CD4-positive, alpha-beta memory T cell (primary cell): ENCODE results near the gene TRAPPC2. TPM values are rescaled to one million over a fixed set of nuclear protein-coding genes. Genes with fewer than 3 reads are reported as not detected.
A peak's percentile ranks its signal among the peaks of the same experiment; 100 is the strongest.

ENCODE experiments used
- CTCF ChIA-PET: fragments of 350-600 bp; sonication (Branson Sonifier 250); formaldehyde crosslinking; loops from one replicate; lab custom pipeline; 2021; ENCODE audit warnings: inconsistent platforms; ENCODE audit not compliant: partially characterized antibody; lab: Charles Lee
- POLR2A ChIA-PET: fragments of 350-600 bp; sonication (Branson Sonifier 250); formaldehyde crosslinking; loops from one replicate; lab custom pipeline; 2021; ENCODE audit not compliant: partially characterized antibody; lab: Charles Lee
- DNase-seq, 5 donors: peaks; one replicate each; pipeline versions ENCODE4 v3.0.0 to v3.0.0-alpha.2; 2020 to 2022; ENCODE audit warnings: mixed read lengths in 1 of 5
- H3K27ac ChIP-seq: one replicate; pipeline ENCODE4 v1.7.0; 2013; ENCODE audit warnings: low read depth, low read length
- H3K27me3 ChIP-seq: 2 replicates; pipeline ENCODE4 v1.7.0; 2013; ENCODE audit warnings: mild to moderate bottlenecking, low read length, moderate library complexity; ENCODE audit not compliant: insufficient read depth
- H3K36me3 ChIP-seq: 2 replicates; pipeline ENCODE4 v1.7.0; 2013; ENCODE audit warnings: mild to moderate bottlenecking, low read length, moderate library complexity; ENCODE audit not compliant: insufficient read depth
- H3K4me1 ChIP-seq: 2 replicates; pipeline ENCODE4 v1.7.0; 2013; ENCODE audit warnings: mild to moderate bottlenecking, low read length, moderate library complexity; ENCODE audit not compliant: insufficient read depth
- H3K4me3 ChIP-seq, 2 donors: one replicate each; pipeline ENCODE4 v1.7.0; 2013; ENCODE audit warnings: low read length in 2 of 2, mild to moderate bottlenecking in 1 of 2
- H3K9me3 ChIP-seq, 2 donors: one replicate each; pipeline ENCODE4 v1.7.0; 2013; ENCODE audit warnings: low read length in 2 of 2, control low read depth in 1 of 2; ENCODE audit not compliant: control insufficient read depth in 1 of 2
- H3K27ac Mint-ChIP-seq, 7 donors: one replicate each; pipeline ENCODE4 v1.8.0; 2020 to 2021; ENCODE audit warnings: mixed read lengths in 7 of 7, mild to moderate bottlenecking in 6 of 7, inconsistent platforms in 3 of 7, moderate library complexity in 3 of 7
- H3K27me3 Mint-ChIP-seq, 2 donors: one replicate each; pipeline ENCODE4 v1.8.0; 2020 to 2021; ENCODE audit warnings: mixed read lengths in 2 of 2
- H3K36me3 Mint-ChIP-seq, 2 donors: one replicate each; pipeline ENCODE4 v1.8.0; 2020 to 2021; ENCODE audit warnings: mixed read lengths in 2 of 2, inconsistent platforms in 1 of 2, mild to moderate bottlenecking in 1 of 2
- H3K4me1 Mint-ChIP-seq, 4 donors: one replicate each; pipeline ENCODE4 v1.8.0; 2020 to 2021; ENCODE audit warnings: mixed read lengths in 4 of 4, mild to moderate bottlenecking in 1 of 4
- H3K4me3 Mint-ChIP-seq, 8 donors: one replicate each; pipeline ENCODE4 v1.8.0; 2020 to 2021; ENCODE audit warnings: mixed read lengths in 8 of 8, mild to moderate bottlenecking in 7 of 8, moderate library complexity in 6 of 8, inconsistent platforms in 3 of 8
- H3K9me3 Mint-ChIP-seq, 8 donors: one replicate each; pipeline ENCODE4 v1.8.0; 2020 to 2021; ENCODE audit warnings: mixed read lengths in 8 of 8, mild to moderate bottlenecking in 5 of 8, inconsistent platforms in 3 of 8, moderate library complexity in 1 of 8
- intact Hi-C: fragments of 100-400 bp; cut with micrococcal nuclease; formaldehyde crosslinking; loops from one replicate; pipeline ENCODE4 v1.15.1; 2023
- polyA plus RNA-seq, 2 donors: library from polyadenylated mRNA; unstranded; fragments of 300-500 nt; fragmentation: Illumina TruSeq; gene quantifications; one replicate each; pipeline ENCODE4 v1.2.3, GENCODE V29; 2021
- total RNA-seq, 2 experiments: library from RNA; stranded (reverse); gene quantifications; one replicate each; pipeline ENCODE4 v1.2.3, GENCODE V29; 2021

TRAPPC2 gene
- total and polyA plus RNA-seq, 4 experiments from 2014 or later, result 33.1 to 45.9 (median 38.1) TPM

DNA sequence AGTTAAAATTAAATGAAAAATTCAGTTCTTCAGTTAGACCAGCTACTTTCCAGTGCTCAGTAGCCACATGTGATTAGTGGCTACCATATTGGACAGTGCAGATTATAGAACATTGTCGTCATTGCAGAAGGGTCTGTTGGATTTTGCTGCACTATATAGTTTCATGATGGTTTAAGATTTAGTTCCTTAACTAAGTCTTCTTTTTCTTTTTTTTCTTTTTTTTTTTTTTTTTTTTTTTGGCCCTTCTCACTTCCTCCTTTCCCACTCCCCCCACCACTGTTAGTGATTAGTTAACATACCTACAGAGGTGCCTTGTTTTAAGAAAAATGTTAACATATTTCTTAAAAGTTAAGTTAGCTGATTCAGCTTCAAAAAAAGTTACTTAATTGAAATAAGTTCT is 36.4 kb downstream of the TRAPPC2 start:
- CTCF ChIA-PET, result interaction anchor here (1.5 to 1.9 kb wide), 2 partner anchors 11 to 14 kb away, joined by 3 to 7 read pairs; no protein-coding TSS in a partner anchor
- H3K27ac Mint-ChIP-seq, result peak overlapping the region in 1 of 7 donors; percentile 27
- Histone ChIP-seq H3K36me3 (no peaks in the 10 kb centered on the region), H3K27ac (no peak overlapping the region), H3K4me3 (no peak overlapping the region), H3K9me3 (no peaks in the 10 kb centered on the region), H3K27me3 (no peaks in the 10 kb centered on the region), H3K4me1 (peaks cover 77% of the 10 kb centered on the region)
- DNase-seq, result no peak
- peaks cover 47 to 82% (median 62%) of the 10 kb centered on the region in 4 donors for H3K4me1 Mint-ChIP-seq
- peaks cover 4 to 16% of the 10 kb centered on the region in 2 donors for H3K36me3 Mint-ChIP-seq
- no peak overlapping the region for H3K4me3 Mint-ChIP-seq
- H3K27me3 Mint-ChIP-seq, result no peaks in the 10 kb centered on the region
- H3K9me3 Mint-ChIP-seq, result no peaks in the 10 kb centered on the region
- POLR2A ChIA-PET, result interaction anchor here (1.2 to 1.8 kb wide), 4 partner anchors 10 to 38 kb away, joined by 3 to 9 read pairs (median 4); partner anchors contain the start of genes OFD1 and RAB9A
- intact Hi-C loops, result no loop called here

DNA sequence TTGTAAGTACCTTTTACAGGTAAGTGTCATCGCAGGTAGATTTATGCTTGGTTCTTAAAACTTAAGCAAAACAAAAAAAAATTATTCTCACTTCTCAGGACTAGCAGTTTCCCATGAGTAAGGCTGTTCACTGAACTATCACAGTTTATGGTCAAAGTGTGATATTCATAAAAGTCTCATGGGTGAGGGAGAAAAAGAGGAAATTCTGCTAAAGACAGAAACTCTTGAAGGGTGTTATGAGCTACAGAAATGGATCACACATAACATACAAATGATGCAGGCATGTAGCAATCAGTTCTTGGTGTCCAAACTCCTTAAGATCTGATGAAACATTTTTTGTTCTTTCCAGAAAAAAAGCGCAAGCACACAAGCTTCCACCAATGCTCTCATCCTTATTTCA is 37.0 kb downstream of the TRAPPC2 start:
- H3K27me3 Mint-ChIP-seq, result no peaks in the 10 kb centered on the region
- Histone ChIP-seq H3K4me1 (peaks cover 79% of the 10 kb centered on the region), H3K9me3 (no peaks in the 10 kb centered on the region), H3K36me3 (no peaks in the 10 kb centered on the region), H3K27ac (no peak overlapping the region), H3K4me3 (no peak overlapping the region), H3K27me3 (no peaks in the 10 kb centered on the region)
- DNase-seq, result no peak
- peak overlapping the region in 3 of 7 donors; percentile 27 to 43 (median 42) for H3K27ac Mint-ChIP-seq
- ChIA-PET POLR2A (interaction anchor here (1.2 to 1.8 kb wide), 4 partner anchors 9 to 39 kb away, joined by 3 to 9 read pairs (median 4); partner anchors contain the start of genes OFD1 and RAB9A), CTCF (interaction anchor here (0.9 to 1.5 kb wide), 2 partner anchors 10 to 14 kb away, joined by 3 read pairs; no protein-coding TSS in a partner anchor)
- peaks cover 49 to 82% (median 64%) of the 10 kb centered on the region in 4 donors for H3K4me1 Mint-ChIP-seq
- peak overlapping the region in 2 of 8 donors; percentile 52 to 55 for H3K4me3 Mint-ChIP-seq
- intact Hi-C loops, result no loop called here
- peaks cover 4 to 16% of the 10 kb centered on the region in 2 donors for H3K36me3 Mint-ChIP-seq
- H3K9me3 Mint-ChIP-seq, result no peaks in the 10 kb centered on the region

DNA sequence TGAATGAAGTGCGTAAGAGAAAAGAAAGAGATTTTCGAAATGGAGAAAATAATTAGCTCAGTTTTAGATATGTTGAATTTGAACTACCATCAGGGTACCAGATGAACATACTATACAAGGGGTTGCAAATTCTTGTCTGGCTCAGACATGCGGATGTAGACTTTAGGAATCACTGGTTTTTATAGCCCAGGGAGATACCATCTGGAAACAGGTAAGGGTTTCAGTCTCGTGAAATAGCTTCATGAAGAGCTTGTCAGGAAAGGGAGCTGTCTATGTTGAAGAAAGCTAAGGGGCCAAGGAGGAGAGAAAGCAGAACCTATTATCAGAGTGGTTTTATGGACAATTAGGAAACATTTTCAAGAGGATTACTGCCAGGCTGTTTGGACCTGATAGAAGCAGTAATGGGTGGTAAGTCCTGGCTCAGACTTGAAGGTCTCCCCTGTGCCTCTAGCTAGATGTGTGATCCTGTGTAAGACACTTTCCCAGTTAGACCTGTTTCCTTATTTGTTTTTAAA is 38.8 kb downstream of the TRAPPC2 start:
- H3K27ac Mint-ChIP-seq, result peak overlapping the region in 3 of 7 donors; percentile 14 to 68 (median 55)
- CTCF ChIA-PET, result interaction anchor here (0.7 kb wide), 1 partner anchor 26 kb away, joined by 3 read pairs; no protein-coding TSS in a partner anchor
- POLR2A ChIA-PET, result interaction anchor here (1.2 kb wide), 1 partner anchor 39 kb away, joined by 5 read pairs; the partner anchor contains the start of genes OFD1 and TRAPPC2

DNA sequence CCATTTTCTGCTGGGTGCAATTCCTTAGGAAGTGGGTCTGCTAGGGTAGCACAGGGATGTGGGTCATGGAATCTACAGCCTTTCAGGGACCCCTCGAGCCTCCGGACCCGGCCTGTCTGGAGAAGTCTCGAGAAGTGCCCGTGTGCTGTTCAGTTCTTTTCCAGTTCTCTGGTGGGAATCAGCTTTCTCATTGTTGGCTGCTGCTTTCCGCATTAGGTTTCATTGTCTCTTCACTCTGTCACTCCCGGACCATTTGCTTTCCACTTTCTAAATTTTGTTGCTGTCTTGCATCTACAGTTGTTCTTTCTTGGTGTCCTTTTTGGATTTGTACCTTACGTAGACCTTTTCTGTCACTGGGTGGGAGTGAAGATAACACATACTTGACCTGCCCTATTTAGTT is 39.4 kb downstream of the TRAPPC2 start:
- CTCF ChIA-PET, result no interaction called here
- Mint-ChIP-seq H3K36me3 (peaks cover 0 to 15% of the 10 kb centered on the region in 2 donors), H3K4me1 (peaks cover 45 to 80% (median 64%) of the 10 kb centered on the region in 4 donors)

More for the DNA sequence above, 38.8 kb downstream of the TRAPPC2 start:
- no peaks in the 10 kb centered on the region for H3K9me3 Mint-ChIP-seq
- Histone ChIP-seq H3K27me3 (no peaks in the 10 kb centered on the region), H3K9me3 (no peaks in the 10 kb centered on the region), H3K36me3 (no peaks in the 10 kb centered on the region), H3K4me3 (no peak overlapping the region), H3K27ac (no peak overlapping the region), H3K4me1 (peaks cover 82% of the 10 kb centered on the region)
- intact Hi-C loops, result no loop called here
- no peaks in the 10 kb centered on the region for H3K27me3 Mint-ChIP-seq
- no peak for DNase-seq
- H3K4me3 Mint-ChIP-seq, result peak overlapping the region in 2 of 8 donors; percentile 4 to 8
- peaks cover 0 to 15% of the 10 kb centered on the region in 2 donors for H3K36me3 Mint-ChIP-seq
- peaks cover 42 to 79% (median 61%) of the 10 kb centered on the region in 4 donors for H3K4me1 Mint-ChIP-seq

DNA sequence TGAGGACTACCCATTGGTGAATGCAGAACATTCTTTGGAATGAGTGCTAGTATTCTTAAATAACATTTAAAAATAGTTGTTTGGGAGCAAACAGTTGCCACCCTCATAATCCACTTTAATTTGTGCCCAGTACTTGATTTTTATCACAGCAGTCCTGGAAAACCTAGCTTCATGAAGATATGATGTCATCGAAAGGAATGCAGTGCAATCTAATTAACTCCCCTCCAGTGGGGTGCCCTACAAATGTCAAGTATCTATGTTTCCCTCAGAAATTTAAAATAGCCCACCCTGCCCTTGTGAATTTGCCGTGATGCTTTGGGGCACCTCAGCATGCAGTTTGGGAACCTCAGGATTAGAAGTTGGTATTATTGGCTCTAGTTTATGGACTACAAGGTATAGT is 40.1 kb downstream of the TRAPPC2 start:
- H3K36me3 Mint-ChIP-seq, result peaks cover 0 to 21% of the 10 kb centered on the region in 2 donors
- no peaks in the 10 kb centered on the region for H3K27me3 Mint-ChIP-seq
- ChIA-PET CTCF (interaction anchor here (1.3 kb wide), 1 partner anchor 32 kb away, joined by 3 read pairs; no protein-coding TSS in a partner anchor), POLR2A (interaction anchor here (0.7 to 1.1 kb wide), 2 partner anchors 32 to 40 kb away, joined by 3 read pairs; partner anchors contain the start of genes OFD1 and TRAPPC2)
- peak overlapping the region in 2 of 8 donors; percentile 0 to 11 for H3K4me3 Mint-ChIP-seq
- no peak overlapping the region for H3K4me3 ChIP-seq
- DNase-seq, result no peak
- H3K27ac ChIP-seq, result no peak overlapping the region
- intact Hi-C loops, result no loop called here
- no peaks in the 10 kb centered on the region for H3K36me3 ChIP-seq
- H3K4me1 ChIP-seq, result peaks cover 80% of the 10 kb centered on the region
- H3K9me3 Mint-ChIP-seq, result no peaks in the 10 kb centered on the region
- H3K9me3 ChIP-seq, result no peaks in the 10 kb centered on the region
- H3K4me1 Mint-ChIP-seq, result peaks cover 45 to 84% (median 65%) of the 10 kb centered on the region in 4 donors
- H3K27me3 ChIP-seq, result no peaks in the 10 kb centered on the region
- H3K27ac Mint-ChIP-seq, result peak overlapping the region in 1 of 7 donors; percentile 11

More for the DNA sequence above, 39.4 kb downstream of the TRAPPC2 start:
- H3K27ac ChIP-seq, result no peak overlapping the region
- POLR2A ChIA-PET, result interaction anchor here (0.7 to 1.2 kb wide), 2 partner anchors 40 kb away, joined by 3 to 5 read pairs; partner anchors contain the start of genes OFD1 and TRAPPC2
- no peak for DNase-seq
- no peaks in the 10 kb centered on the region for H3K27me3 ChIP-seq
- Mint-ChIP-seq H3K27ac (peak overlapping the region in 5 of 7 donors; percentile 0 to 68 (median 17)), H3K9me3 (no peaks in the 10 kb centered on the region), H3K4me3 (peak overlapping the region in 2 of 8 donors; percentile 8 to 11), H3K27me3 (no peaks in the 10 kb centered on the region)
- H3K9me3 ChIP-seq, result no peaks in the 10 kb centered on the region
- no peaks in the 10 kb centered on the region for H3K36me3 ChIP-seq
- intact Hi-C loops, result no loop called here
- H3K4me1 ChIP-seq, result peaks cover 81% of the 10 kb centered on the region
- H3K4me3 ChIP-seq, result no peak overlapping the region

DNA sequence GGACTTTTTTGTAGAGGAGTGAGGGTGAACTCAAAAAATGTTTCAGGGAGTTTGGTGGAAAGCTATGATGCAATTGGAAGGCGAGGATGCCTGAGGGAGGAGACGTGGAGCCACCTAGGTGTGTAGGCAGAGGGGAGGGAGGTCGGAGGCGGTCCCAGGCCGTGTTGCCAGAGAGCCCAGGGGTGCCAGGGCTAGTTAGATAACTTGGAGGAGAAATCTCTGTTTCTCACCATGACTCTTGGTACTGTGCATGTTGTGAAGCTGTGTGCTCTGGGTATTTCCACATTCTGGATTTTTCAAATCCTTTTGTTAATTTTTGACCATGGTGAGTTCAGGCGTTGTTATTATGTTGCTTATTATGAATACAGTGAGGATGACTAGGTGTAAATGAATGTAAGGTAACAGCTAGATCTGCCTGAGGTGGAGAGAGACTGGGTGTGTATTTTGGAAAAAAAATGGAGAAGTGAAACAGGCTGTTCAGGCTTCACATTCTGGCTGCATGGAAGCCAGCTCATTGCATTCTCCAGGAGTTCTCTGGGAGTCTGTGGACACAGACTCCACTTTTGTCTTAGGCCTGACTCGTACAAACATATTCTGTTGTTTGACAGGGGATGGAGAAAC is 41.0 kb downstream of the TRAPPC2 start:
- Mint-ChIP-seq H3K27me3 (no peaks in the 10 kb centered on the region), H3K9me3 (no peaks in the 10 kb centered on the region), H3K36me3 (peaks cover 0 to 22% of the 10 kb centered on the region in 2 donors), H3K4me1 (peaks cover 46 to 84% (median 63%) of the 10 kb centered on the region in 4 donors), H3K4me3 (peak overlapping the region in 5 of 8 donors; percentile 0 to 57 (median 52)), H3K27ac (peak overlapping the region; percentile 10 to 94 (median 50))
- intact Hi-C loops, result no loop called here
- no peak overlapping the region for H3K4me3 ChIP-seq
- no peak overlapping the region for H3K27ac ChIP-seq
- H3K9me3 ChIP-seq, result no peaks in the 10 kb centered on the region
- ChIA-PET POLR2A (interaction anchor here (1.1 to 1.7 kb wide), 2 partner anchors 31 to 41 kb away, joined by 3 to 6 read pairs; partner anchors contain the start of genes OFD1 and TRAPPC2), CTCF (interaction anchor here (1.0 to 1.3 kb wide), 2 partner anchors 31 to 56 kb away, joined by 3 read pairs; no protein-coding TSS in a partner anchor)
- H3K4me1 ChIP-seq, result peaks cover 71% of the 10 kb centered on the region
- H3K27me3 ChIP-seq, result no peaks in the 10 kb centered on the region
- no peak for DNase-seq
- H3K36me3 ChIP-seq, result no peaks in the 10 kb centered on the region
